NCI-H128 (cell line): ENCODE results near the gene OTUD5.

Experiments
- DNase-seq: peaks from one replicate; lab custom pipeline; 2025; ENCODE audit not compliant: unreplicated experiment; lab: John Stamatoyannopoulos, UW

Gene OTUD5

DNA sequence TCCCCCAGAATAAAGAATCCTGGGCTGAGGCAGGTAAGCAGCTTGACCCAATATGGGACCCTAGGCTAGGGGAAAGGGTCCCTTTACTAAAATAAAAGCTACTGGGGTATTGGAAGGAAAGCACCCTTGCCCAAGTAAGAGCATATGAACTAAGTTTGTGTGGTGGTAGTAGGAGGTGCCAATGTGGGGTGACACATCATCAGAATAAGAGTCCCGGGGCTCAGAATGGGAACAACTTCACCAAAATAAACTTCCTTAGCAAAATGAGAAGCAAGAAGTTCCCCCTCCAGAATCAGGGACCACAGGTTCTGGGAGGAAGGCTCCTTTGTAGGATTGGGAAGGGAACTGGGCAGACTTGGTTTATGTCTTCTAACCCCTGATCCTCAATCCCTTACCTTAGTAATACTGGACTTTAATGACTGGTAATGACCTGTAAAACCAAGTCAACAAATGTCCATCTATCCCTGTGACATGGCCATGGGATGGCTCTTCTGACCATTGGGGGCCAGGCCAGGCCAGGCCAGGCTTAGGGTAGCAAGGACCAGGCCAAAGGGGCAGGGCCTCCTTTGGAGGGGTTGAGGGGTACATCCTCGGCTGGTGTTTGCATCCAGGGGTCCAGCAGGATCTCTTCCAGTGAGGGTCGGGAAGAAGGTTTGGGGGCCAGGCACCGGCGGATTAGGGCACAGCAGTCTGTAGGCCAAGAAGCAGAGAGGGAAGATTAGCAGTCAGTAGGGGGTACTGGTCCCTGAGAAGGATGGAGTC is 43.6 kb downstream of the OTUD5 start:
- no peak for DNase-seq

DNA sequence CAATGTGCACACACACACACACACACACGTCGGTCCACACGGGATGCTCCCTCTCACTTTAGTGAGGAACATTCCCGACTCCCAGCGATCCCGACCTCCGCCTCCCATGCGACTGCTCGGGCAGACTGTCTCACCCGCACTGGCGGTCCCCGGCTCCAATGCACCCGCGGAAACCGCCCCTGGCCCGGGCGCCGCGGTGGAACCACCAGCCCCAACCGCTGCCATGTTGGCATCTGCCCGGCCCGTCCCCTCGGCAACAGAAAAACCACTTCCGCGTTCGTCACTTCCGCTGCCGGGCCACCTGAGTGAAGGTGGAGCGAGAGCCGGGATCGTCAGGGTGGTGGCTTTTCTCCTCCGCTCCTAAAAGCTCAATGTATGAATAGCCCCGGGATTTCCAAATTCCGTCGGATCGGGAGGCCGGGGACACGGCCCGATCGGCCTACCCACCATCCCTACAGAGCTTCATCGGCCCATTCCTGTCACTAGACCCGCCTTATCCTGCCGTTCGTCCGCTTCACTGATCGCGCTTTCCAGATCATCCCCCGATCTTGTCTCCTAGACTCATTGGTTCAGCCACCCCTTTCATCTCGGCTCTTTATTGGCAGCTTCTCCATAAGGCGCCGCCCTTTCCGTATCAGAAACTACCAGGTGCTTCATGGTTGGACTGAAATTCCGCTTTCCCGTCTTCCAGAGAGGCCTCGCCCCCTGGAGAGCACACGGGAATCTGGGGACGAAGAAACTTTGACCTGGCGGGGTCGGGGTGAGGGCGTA is 45.8 kb downstream of the OTUD5 start, which contains the start of gene SLC35A2:
SLC35A2 (minus strand) TSS at position 235 of the 771 bp plus-strand sequence; CDS start at position 225, 10 bp downstream.
- DNase-seq: peak; percentile 67

DNA sequence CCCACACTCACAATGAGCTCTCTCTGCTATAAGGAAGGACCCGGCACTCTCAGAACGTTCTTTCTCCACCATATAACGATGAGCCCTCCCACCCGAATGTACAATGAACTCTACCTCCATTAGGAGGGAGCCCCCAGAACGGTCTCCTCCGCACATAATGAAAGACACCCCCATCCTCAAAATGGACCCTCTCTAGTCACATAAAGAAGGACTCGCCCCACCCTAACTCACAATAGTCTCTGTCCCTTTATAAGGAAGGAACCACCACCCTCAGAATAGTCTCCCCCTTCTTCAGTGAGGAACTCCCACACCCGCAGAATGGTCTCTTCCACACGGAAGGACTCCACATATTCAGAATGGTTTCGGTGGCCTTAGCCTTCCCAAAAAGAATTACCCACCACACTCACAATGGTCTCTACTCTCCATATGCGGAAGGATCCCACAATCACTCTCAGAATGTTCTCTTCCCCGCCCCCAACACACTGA is 46.4 kb downstream of the OTUD5 start:
- DNase-seq: no peak

DNA sequence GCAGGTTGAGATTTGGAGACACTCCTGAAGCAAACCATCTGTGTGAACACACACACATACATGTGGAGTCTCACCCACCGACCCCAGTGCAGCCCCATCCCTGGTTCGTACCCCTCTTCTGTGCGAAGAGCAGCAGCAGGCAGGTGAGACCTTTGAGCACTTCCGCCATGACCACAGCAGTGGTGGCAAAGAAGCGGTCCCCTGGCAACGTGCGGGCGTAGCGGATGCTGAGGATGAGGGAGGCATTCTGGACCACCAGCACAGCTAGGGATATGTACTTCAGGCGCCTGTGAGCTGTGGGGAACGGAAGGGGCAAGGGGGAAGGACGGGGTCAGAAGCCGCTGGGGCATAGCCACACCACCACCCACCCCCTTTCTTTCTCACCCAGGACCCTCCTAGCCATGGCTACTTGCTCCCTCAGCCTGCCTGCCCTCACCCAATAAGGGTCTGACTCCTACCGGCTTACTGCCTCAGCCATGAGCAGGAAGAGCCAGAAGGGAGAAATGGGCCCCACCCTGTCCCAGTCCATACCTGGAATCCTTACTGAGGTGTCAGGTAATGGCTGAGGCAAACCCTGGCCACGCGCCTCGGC is 47.6 kb downstream of the OTUD5 start:
- no peak for DNase-seq

DNA sequence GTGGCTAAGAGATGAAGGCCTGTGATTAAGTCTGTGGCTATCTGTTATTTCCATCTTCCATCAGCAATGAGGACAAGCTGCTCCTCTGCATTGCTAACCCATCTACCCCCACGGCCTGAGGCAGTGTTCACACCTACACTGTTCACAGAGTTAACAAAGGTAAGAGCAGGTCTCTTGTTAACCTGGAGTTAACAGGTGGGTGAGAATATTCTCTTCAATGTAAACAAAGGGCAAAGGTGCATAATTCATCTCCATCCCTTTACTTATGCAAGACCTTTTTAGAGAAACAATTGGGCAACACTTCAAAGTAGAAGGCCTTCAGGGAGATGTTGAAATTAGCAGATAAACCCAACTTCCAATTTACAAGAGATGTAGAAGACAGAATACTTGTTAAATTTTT is 48.8 kb downstream of the OTUD5 start:
- DNase-seq: no peak

DNA sequence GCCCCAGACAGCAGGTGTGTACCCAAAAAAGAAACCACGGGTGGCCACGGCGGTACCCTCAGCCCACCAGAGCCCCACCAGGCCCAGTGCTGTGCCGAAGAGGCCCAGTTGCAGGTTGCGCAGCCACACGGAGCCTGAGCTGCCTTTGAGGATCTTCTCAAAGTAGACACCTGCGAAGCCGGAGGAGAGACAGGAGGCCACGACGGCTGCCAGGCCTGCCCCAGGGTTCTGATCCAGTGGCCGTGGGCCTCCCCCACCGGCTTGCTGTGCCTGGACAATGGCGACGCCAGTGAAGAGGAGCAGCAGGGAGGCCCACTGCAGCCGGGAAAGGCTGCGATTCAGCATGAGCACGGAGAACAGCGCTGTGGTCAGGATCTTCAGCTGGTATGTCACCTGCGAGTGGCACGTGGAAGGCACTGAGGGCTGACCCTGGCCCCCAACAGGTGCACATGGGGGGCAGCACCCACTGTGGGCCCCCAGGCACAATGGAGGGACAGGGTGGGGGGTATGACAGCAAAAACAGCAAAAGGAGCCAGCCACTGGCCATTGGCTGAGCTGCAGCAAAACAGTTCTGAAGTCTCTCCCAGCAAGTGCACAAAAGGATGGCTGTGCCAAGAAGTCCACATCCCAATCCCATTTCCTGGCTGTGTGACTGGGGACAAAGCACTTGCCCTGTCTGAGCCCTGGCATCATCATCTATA is 52.2 kb downstream of the OTUD5 start:
- no peak for DNase-seq

DNA sequence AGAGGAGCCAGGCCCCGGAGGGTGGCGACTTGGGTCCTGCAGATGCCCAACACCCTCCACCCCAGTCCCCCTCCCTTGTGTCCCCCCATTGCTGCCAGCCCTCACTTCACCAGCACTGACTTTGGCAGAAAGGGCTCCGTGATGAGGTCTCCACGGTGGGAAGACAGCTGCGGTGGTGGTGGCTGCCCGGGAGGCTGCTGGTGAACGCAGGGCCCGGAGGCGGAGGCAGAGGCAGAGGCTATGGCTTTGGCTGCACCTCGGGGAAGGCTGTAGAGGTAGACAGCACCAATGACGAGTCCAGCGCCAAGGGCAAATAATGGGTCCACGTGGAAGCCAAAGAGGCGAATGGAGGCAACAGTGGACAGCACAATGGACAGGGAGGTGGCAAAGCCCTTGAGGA is 52.8 kb downstream of the OTUD5 start:
- no peak for DNase-seq

DNA sequence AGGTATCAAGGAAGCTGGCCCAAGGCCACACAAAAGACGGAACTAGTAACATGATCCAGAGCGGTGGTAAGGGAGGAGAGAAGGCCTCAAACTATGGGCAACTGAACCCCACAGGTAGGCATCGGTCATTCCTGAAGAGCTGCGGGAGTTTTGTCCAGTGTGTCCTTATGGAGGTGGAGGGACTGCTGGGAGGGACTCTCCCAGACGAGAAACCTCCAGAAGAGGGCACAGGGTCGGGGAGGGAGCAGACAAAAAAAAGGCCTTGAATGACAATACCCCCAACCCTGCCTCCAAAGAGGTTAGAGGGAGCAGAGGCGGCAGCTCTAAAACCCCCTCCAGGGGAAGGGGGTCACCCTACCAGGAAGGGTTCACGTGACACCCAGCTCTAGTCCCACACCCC is 53.2 kb downstream of the OTUD5 start:
- DNase-seq: no peak

DNA sequence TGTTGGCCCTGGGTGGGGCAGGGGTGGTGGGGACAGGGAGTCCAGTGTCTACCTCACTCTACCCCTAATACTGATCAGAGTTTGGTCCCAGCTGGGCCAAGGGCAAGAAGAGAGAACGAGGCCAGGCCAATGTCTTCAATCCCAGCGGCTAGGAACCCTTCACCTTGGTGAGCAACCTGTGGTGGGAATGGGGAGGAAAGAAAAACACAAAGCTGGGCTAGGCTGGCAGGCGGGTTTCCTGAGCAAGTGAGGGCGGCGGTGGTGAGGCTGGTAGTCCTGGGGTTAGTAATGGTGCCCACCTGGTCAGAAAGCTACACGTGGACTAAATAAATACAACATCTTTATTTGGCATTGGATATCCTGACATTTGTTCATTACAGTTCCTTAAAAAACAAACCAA is 54.1 kb downstream of the OTUD5 start:
- no peak for DNase-seq

DNA sequence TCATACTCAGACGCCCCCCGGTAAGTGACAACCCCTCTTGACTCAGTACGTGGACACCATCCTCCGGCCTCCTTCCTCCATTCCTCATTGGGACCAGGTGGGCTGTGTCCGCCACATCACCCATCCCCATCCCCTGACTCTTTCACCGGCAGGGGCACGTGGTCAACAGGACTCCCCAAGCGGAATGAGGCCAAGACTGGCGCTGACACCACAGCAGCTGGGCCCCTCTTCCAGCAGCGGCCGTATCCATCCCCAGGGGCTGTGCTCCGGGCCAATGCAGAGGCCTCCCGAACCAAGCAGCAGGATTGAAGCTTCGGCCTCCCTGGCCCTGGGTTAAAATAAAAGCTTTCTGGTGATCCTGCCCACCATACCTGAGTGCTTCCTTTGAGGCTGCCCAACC is 54.6 kb downstream of the OTUD5 start:
- no peak for DNase-seq

DNA sequence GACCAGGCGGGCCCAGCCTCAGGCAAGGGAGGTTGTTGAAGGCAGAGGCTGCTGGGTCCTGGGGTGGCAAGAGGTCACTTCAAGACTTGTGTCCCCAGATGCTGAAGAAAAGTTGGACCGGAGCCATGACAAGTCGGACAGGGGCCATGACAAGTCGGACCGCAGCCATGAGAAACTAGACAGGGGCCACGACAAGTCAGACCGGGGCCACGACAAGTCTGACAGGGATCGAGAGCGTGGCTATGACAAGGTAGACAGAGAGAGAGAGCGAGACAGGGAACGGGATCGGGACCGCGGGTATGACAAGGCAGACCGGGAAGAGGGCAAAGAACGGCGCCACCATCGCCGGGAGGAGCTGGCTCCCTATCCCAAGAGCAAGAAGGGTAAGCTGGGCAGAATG is 55.3 kb downstream of the OTUD5 start:
- DNase-seq: no peak

DNA sequence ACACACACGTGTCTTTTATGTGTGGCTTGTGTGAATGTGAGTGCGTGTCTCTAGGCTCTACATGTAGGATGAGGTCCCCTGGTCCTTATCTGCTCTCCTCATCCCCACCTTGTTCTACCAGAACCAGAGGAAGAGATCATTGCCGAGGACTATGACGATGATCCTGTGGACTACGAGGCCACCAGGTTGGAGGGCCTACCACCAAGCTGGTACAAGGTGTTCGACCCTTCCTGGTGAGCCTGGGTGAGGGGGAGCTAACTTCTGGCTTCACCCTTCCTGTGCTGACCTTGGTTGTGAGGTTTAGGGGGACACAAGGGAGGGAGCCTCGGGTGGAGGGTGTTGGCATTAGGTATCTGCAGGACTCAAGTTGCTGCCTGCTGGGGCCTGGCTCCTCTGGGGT is 56.3 kb downstream of the OTUD5 start:
- no peak for DNase-seq

DNA sequence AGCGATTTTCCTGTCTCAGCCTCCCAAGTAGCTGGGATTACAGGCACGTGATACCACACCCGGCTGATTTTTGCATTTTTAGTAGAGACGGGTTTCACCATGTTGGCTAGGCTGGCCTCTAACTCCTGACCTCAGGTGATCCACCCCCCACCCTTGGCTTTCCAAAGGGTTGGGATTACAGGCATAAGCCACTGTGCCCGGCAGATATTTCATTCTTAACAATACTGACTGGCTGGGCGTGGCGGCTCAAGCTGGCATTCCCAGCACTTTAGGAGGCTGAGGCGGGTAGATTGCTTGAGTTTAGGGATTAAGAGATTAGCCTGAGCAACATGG is 58.4 kb downstream of the OTUD5 start:
- DNase-seq: no peak

DNA sequence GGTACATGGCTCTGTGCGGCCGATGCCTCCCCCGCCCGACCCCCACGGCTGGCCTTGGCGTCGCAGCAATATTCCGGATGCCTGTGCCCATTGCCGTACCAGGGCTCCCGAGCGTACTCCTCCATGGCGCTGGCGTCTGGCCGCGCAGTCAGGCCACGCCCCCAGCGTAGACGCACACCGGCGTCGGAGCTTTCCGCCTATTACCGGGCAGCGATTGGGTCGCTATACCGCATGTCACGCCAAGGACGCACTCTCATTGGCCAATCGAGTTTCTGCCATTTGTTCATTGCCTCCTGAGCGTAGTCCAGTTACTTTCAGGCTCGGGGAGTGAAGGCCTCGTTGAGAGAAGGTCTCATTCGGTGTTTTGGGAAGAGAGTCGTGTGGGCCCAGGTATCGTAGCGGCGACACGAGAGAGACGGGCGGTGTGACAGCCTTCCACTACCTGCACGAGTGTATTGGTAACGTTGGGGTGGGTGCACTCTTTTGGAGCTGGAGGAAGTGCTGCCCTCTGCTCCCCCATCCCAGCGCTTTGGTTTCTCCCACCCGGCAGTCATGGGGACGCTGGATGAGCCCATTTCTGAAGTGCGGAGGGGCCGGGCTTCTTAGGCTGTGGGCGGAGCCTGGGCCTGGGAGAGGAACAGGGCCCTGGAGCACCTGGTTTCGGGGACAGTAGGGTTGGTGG is 59.6 kb downstream of the OTUD5 start, which contains the start of the genes PQBP1 and TIMM17B:
PQBP1 (plus strand) TSS at position 306 of the 682 bp plus-strand sequence. CDS start 580 bp downstream, outside the sequence.
TIMM17B (minus strand) TSS at position 144 of the 682 bp plus-strand sequence; CDS start at position 125, 19 bp downstream.
- peak; percentile 85 for DNase-seq

DNA sequence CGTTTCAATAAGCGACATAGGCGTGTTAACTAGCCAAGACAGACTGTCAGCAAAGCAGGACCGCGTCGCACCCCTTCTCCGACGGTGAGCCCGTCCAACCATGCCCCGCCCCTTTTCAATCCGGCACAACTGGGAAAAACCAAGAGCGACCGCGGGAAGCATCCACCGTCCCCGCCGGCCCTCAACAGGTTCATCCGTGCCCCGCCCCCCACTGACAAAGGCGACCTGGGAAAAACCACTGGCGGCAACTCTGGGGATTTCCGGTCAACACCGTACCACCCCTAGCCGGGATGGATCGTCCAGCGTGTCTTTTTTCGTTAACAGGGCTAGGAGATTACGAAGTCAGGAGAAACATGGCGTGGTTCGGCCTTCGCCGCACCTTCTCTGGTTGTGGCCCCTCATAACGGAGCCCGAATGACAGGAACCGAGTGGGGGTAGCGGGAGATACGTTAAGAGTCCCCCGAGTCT is 60.2 kb downstream of the OTUD5 start:
- DNase-seq: peak; percentile 58

DNA sequence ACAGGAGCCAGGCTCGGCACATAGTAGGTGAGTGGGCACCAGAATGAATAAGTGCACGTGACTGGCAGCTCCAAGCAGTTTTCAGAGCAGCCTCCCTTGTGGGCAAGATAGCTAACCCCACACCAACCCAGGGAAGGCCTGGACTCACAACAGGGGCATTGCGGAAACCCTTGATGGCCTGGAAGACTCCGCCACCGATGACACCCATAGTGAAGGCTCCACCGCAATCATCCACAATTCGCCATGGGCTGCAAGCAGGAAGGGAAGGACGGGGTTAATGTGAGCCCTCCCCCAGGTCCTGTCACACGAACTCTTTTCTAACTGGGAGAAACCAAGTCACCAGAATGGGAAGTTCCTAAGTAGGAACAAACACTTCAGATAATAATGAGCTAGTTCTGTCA is 60.8 kb downstream of the OTUD5 start:
- DNase-seq: no peak

DNA sequence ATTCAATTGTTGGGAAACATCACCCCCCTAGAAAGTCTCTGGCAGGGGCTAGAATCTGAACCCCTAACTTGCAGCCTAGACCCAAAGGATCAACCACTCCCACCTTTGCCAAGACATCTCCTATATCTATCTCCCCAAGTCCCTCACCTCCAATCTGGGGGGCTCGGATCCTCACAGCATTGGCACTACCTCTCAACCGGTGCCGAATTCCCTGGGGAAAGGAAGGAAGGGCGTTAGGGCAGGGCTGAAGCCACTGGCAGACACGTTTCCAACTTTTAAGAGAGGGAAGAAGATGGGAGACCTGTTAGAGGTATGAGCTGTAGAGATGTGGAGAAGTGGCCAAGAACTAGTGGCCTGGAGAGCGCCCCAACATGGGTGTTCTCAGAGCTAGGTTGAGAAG is 62.5 kb downstream of the OTUD5 start:
- DNase-seq: no peak

DNA sequence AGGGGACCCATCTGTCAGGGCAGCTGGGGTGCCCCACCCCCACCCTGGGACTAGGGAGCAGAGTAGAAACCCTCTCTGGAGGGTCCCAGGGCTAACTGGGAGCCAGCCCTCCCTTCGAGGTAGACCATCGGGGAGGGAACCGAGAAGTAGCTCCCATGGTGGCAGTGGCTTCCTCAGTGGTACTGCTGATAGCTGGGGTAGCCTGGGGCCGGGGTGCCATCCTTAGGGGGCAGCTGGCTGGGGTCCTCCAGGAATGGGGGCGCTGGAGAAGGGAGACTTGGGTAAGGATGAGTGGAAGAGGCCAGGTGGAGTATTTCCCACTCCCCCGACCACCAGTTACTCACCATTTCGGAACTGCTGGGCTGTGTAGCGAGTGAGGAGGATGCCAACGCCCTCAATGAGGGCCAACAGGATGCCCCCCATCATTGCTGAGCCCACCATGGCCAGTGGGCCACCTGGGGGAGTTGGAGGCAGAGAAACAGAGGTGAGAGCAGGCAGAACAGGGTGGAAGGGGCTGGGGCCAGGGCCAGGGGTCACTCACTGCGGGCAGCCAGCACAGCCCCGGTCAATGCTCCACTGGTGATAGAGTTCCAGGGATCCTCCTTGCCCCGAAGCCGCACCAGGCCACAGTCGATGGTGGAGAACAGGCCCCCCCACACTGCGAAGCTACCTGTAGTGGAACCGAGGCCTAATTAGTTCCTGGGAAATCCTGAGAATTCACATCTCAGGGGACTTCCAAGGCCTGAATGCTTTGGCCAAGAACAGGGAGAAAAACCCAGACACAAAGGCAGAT is 63.7 kb downstream of the OTUD5 start:
- no peak for DNase-seq

DNA sequence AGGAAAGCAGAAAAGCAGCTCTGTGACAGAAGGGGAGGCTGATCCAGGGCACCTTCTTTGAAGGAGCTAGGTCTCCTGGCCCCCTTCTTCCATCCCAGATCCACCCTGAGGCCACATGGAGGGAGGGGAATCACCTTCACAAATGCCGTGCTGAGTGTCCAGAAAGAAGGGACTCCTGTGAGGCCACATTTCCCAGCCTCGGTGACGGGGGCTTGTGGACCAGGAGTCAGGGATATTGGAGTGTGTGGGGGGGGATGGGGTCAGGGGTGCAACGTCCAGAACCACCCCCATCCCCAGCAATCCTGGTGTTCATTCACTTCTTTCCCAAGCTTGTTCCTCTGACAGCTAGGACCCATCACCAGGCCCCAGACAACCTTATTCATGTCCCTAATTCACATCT is 64.5 kb downstream of the OTUD5 start:
- no peak for DNase-seq
